ENCODE data around the gene FCRL4.

GRCh38 chr1:157558119-157558518, 39.8 kb downstream of the FCRL4 start:
- TF ChIP-seq POLR2AphosphoS5 (IDR thresholded peaks at IDR 0.05; ENCODE audit: low read depth, low read length) (no peak), SPI1 (IDR thresholded peaks at IDR 0.05; ENCODE audit: low read depth, low read length) (no peak), POLR2A (IDR thresholded peaks at IDR 0.05; ENCODE audit: low read depth, low read length) (no peak), TAF1 (IDR thresholded peaks at IDR 0.05; ENCODE audit: low read depth, low read length) (no peak), POU2F2 (IDR thresholded peaks at IDR 0.05; ENCODE audit: low read depth, low read length) (no peak), PAX5 (IDR thresholded peaks at IDR 0.05; ENCODE audit: insufficient read depth, low read length, severe bottlenecking) (no peak)
